ENCODE measurements around the gene MOB2.

- TF ChIP-seq CTCF (IDR thresholded peaks at IDR 0.05; ENCODE audit: insufficient read depth, low read length, poor library complexity, severe bottlenecking) (no peak), EZH2phosphoT487 (conservative IDR thresholded peaks at IDR 0.05; ENCODE audit: low read length) (no peak)
These were observed 46.1 kb downstream of the MOB2 start for GRCh38 chr11:1440496-1440895.
